Left renal cortex interstitium (tissue), 4 donors: Measurements from ENCODE around the gene PRKN. TPM values are rescaled to one million over a fixed set of nuclear protein-coding genes. Genes with fewer than 3 reads are reported as not detected.

Experiments used
- DNase-seq, 4 donors: peaks; one replicate each; pipeline ENCODE4 v3.0.0-alpha.2; 2013; ENCODE audit warnings: low read depth in 4 of 4, low spot score in 2 of 4, missing footprints in 1 of 4
- polyA plus RNA-seq, 4 donors: library from polyadenylated mRNA; unstranded; fragments of 120-200 nt; gene quantifications; one replicate each; pipeline ENCODE4 v1.2.1, GENCODE V29; 2013; ENCODE audit not compliant: insufficient read length in 4 of 4

Gene PRKN
- polyA plus RNA-seq, 4 donors: 7.9 to 12.9 (median 9.1) TPM

GRCh38 chr6:161792851-161793493 is 934.6 kb downstream of the PRKN start:
- DNase-seq: no peak

GRCh38 chr6:161788531-161788930 is 939.0 kb downstream of the PRKN start:
- no peak for DNase-seq

GRCh38 chr6:161772176-161772575 is 955.4 kb downstream of the PRKN start:
- DNase-seq: no peak

- DNase-seq: no peak
These were observed 965.6 kb downstream of the PRKN start for GRCh38 chr6:161761966-161762365.

GRCh38 chr6:161755080-161755479 is 972.5 kb downstream of the PRKN start:
- no peak for DNase-seq

GRCh38 chr6:161750686-161751085 is 976.9 kb downstream of the PRKN start:
- DNase-seq: no peak

- no peak for DNase-seq
These were observed 978.0 kb downstream of the PRKN start for GRCh38 chr6:161749576-161749975.

GRCh38 chr6:161748535-161749416 is 978.8 kb downstream of the PRKN start:
- DNase-seq: peak in 3 of 4 donors; percentile 28 to 53 (median 37)

- DNase-seq: no peak
These were observed 980.1 kb downstream of the PRKN start for GRCh38 chr6:161747506-161747905.

GRCh38 chr6:161745594-161746141 is 981.9 kb downstream of the PRKN start:
- no peak for DNase-seq

GRCh38 chr6:161745128-161745527 is 982.4 kb downstream of the PRKN start:
- DNase-seq: no peak

- DNase-seq: no peak
These were observed 983.1 kb downstream of the PRKN start for GRCh38 chr6:161744211-161745067.

- DNase-seq: no peak
These were observed 983.9 kb downstream of the PRKN start for GRCh38 chr6:161743509-161744178.

- DNase-seq: no peak
These were observed 987.1 kb downstream of the PRKN start for GRCh38 chr6:161740486-161740885.

GRCh38 chr6:161736781-161737292 is 990.7 kb downstream of the PRKN start:
- no peak for DNase-seq

- no peak for DNase-seq
These were observed 991.2 kb downstream of the PRKN start for GRCh38 chr6:161736326-161736725.

GRCh38 chr6:161732594-161732993 is 995.0 kb downstream of the PRKN start:
- no peak for DNase-seq

GRCh38 chr6:161727083-161727833 is 1000.3 kb downstream of the PRKN start:
- DNase-seq: no peak

- no peak for DNase-seq
These were observed 1005.2 kb downstream of the PRKN start for GRCh38 chr6:161722394-161722793.
